NB4 (cell line): Measurements from ENCODE around the gene NAPA.

ENCODE experiments used
- POLR2A ChIP-seq: IDR thresholded peaks from 2 replicates; pipeline ENCODE4 v1.6.1; 2011; ENCODE audit warnings: mild to moderate bottlenecking; ENCODE audit not compliant: insufficient read length; ENCODE audit errors: extremely low read depth
- TF ChIP-seq, protein P1 (sequence below): IDR thresholded peaks from one replicate; pipeline ENCODE4 v1.5.1; 2012; ENCODE audit warnings: low read depth, low read length
- TF ChIP-seq, protein P2 (sequence below): IDR thresholded peaks from 2 replicates; pipeline ENCODE4 v1.6.1; 2011; ENCODE audit warnings: low read depth, low read length

DNA sequence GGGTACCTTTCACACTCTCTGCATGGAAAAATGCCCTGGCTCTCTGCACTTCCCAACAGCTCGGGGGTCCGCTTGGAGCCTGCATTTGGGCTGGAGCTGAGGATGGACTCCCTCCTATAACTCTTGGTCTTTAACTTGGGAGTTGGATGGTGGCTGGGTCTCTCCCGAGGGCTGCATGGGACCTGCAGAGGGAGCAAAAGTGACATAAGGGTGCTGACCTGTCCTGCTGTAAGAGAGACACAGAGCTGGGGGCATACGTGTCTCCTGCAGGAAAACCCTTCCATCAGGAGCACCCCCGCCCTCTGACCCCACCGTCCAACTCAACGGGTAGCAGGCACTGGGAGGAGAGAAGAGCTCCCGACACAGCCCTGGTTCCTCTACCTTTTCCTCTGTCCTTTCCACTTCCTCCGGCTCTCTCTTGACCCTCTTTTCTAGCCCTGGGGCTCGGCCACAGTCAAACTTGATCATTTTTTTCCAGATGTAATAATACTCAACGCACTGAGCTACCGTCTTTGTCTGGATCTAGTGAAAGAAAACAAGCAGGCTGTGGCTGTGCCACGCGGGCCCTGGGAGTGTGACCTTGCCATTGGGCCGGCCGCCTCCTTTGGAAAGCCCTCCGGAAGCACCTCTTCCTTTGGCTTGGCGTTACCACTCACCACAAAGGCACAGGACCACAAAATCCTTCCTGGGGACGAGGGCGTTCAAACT lies 6.8 kb upstream of the NAPA start:
- TF ChIP-seq, protein P1, sequence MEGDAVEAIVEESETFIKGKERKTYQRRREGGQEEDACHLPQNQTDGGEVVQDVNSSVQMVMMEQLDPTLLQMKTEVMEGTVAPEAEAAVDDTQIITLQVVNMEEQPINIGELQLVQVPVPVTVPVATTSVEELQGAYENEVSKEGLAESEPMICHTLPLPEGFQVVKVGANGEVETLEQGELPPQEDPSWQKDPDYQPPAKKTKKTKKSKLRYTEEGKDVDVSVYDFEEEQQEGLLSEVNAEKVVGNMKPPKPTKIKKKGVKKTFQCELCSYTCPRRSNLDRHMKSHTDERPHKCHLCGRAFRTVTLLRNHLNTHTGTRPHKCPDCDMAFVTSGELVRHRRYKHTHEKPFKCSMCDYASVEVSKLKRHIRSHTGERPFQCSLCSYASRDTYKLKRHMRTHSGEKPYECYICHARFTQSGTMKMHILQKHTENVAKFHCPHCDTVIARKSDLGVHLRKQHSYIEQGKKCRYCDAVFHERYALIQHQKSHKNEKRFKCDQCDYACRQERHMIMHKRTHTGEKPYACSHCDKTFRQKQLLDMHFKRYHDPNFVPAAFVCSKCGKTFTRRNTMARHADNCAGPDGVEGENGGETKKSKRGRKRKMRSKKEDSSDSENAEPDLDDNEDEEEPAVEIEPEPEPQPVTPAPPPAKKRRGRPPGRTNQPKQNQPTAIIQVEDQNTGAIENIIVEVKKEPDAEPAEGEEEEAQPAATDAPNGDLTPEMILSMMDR: no peak
- TF ChIP-seq, protein P2, sequence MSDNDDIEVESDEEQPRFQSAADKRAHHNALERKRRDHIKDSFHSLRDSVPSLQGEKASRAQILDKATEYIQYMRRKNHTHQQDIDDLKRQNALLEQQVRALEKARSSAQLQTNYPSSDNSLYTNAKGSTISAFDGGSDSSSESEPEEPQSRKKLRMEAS: no peak
- TF ChIP-seq POLR2A: no peak
